ENCODE data around the gene UBE2H. TPM values are rescaled to one million over a fixed set of nuclear protein-coding genes. Genes with fewer than 3 reads are reported as not detected.

Gene UBE2H
- total and polyA plus RNA-seq, 2 of the 4 experiments (the other 2 are of a cell fraction): 34.6 to 49.4 TPM

DNA sequence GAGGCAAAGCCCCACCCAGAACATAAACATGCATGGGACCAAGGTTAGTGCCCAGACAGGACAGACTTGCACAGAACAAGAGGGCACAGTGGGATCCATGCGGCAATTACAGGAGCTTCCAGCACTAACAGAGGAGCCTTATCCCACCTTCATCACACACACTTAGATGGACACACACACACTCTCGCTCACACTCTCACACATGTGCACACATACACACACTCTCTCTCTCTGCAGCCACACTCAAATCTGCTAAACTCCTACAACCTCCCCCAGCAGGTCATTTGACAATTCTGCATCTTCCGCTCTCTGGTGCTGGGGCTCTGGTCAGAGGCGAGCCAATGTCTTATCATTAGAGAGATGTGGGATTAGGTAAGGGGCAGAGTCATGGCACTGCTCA lies 120.5 kb downstream of the UBE2H start:
- Histone ChIP-seq H4K91ac (ENCODE audit: insufficient read depth, low read depth, low read length) (peak overlapping the region; percentile 91), H3K4ac (ENCODE audit: low read depth, low read length) (peak overlapping the region; percentile 81), H3K36me3 (ENCODE audit: control insufficient read depth, insufficient read depth, low read length) (peaks cover 32% of the 10 kb centered on the region), H3K9ac (ENCODE audit: low read depth, low read length) (no peak overlapping the region), H3K79me1 (ENCODE audit: low read depth in 1 of 2, low read length in 2 of 2) (peaks cover 12 to 46% of the 10 kb centered on the region in 2 experiments), H3K9me3 (ENCODE audit: control insufficient read depth, insufficient read depth, low read length) (no peaks in the 10 kb centered on the region), H2AK5ac (ENCODE audit: low read depth, low read length) (peak overlapping the region; percentile 96), H2BK20ac (ENCODE audit: low read depth, low read length) (peak overlapping the region; percentile 75), H3K14ac (replicated peaks; ENCODE audit: low read depth, low read length) (peak overlapping the region; percentile 48), H3K56ac (ENCODE audit: extremely low read depth, insufficient read depth, low read length) (no peak overlapping the region), H2BK15ac (ENCODE audit: low read depth, low read length) (peak overlapping the region; percentile 96), H3K27me3 (ENCODE audit: control insufficient read depth, insufficient read depth, low read length) (no peaks in the 10 kb centered on the region), H4K20me1 (ENCODE audit: insufficient read depth, low read length) (no peaks in the 10 kb centered on the region), H2BK5ac (ENCODE audit: low read depth, low read length, poor library complexity, severe bottlenecking) (peak overlapping the region; percentile 50), H3K27ac (ENCODE audit: insufficient read depth, low read length) (peak overlapping the region; percentile 85; the same call in 1 of the 2 replicates), H2AK9ac (replicated peaks; ENCODE audit: low read depth, low read length, poor library complexity) (peak overlapping the region; percentile 13), H3K23ac (ENCODE audit: low read depth, low read length) (peak overlapping the region; percentile 74), H3K4me3 (ENCODE audit: insufficient read depth, low read depth, low read length) (no peak overlapping the region), H3K4me2 (ENCODE audit: low read depth, low read length) (no peak overlapping the region), H4K5ac (ENCODE audit: low read depth, low read length) (peak overlapping the region; percentile 36), H3K9me1 (ENCODE audit: insufficient read depth, low read length) (peaks cover 29% of the 10 kb centered on the region), H2BK120ac (ENCODE audit: low read depth, low read length) (peak overlapping the region; percentile 76), H3K4me1 (ENCODE audit: control insufficient read depth, insufficient read depth, low read length) (peaks cover 19% of the 10 kb centered on the region), H3K18ac (ENCODE audit: low read depth, low read length) (peak overlapping the region; percentile 24), H2AFZ (replicated peaks; ENCODE audit: low read length, poor library complexity) (peak overlapping the region; percentile 45), H4K8ac (ENCODE audit: low read depth in 2 of 2, low read length in 2 of 2) (peak overlapping the region; percentile 32 to 85)
- CTCF ChIA-PET: no interaction called here
- TF ChIP-seq RCOR1 (IDR thresholded peaks at IDR 0.05; ENCODE audit: insufficient replicate concordance, low read length) (no peak), CHD1 (IDR thresholded peaks at IDR 0.05; ENCODE audit: low read depth, low read length) (no peak), RFX5 (IDR thresholded peaks at IDR 0.05; ENCODE audit: low read depth, low read length) (no peak), FOS (IDR thresholded peaks at IDR 0.05; ENCODE audit: low read depth, low read length) (no peak)
- TF ChIP-seq, protein P1, sequence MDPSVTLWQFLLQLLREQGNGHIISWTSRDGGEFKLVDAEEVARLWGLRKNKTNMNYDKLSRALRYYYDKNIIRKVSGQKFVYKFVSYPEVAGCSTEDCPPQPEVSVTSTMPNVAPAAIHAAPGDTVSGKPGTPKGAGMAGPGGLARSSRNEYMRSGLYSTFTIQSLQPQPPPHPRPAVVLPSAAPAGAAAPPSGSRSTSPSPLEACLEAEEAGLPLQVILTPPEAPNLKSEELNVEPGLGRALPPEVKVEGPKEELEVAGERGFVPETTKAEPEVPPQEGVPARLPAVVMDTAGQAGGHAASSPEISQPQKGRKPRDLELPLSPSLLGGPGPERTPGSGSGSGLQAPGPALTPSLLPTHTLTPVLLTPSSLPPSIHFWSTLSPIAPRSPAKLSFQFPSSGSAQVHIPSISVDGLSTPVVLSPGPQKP (IDR thresholded peaks at IDR 0.05; ENCODE audit: borderline replicate concordance, low read depth, low read length): no peak
- no CpG with 5 or more reads among the region's 4 CpGs for WGBS, 2 experiments (ENCODE audit: extremely low coverage in 2 of 2, insufficient read length in 1 of 2)
- DNase-seq (no peak), ATAC-seq (ENCODE audit: low read depth) (no peak)
- BruUV-seq (replicated peaks): no TSS peak
- POLR2A ChIA-PET (ENCODE audit: unreplicated experiment): no interaction called here
- dilution Hi-C loops (cut with HindIII; ENCODE audit: low sequenced_read_pairs, unreplicated experiment) (no loop called here), intact Hi-C loops (cut with micrococcal nuclease) (no loop called here), in situ Hi-C loops (cut with MboI; ENCODE audit: low sequenced_read_pairs) (no loop called here)

Data from IMR-90 (cell line).